A549 treated with ZK216348 at 1 μM for 4 hours (cell line): ENCODE results near the gene SART1. TPM values are rescaled to one million over a fixed set of nuclear protein-coding genes. Genes with fewer than 3 reads are reported as not detected.

Experiments used
- total RNA-seq: library from RNA; stranded (reverse); fragments of 200-300 nt; extraction: Qiagen RNA extraction; gene quantifications from 5 replicates; pipeline ENCODE4 v1.2.3, GENCODE V29; 2022; ENCODE audit warnings: low read depth

Gene SART1, protein sequence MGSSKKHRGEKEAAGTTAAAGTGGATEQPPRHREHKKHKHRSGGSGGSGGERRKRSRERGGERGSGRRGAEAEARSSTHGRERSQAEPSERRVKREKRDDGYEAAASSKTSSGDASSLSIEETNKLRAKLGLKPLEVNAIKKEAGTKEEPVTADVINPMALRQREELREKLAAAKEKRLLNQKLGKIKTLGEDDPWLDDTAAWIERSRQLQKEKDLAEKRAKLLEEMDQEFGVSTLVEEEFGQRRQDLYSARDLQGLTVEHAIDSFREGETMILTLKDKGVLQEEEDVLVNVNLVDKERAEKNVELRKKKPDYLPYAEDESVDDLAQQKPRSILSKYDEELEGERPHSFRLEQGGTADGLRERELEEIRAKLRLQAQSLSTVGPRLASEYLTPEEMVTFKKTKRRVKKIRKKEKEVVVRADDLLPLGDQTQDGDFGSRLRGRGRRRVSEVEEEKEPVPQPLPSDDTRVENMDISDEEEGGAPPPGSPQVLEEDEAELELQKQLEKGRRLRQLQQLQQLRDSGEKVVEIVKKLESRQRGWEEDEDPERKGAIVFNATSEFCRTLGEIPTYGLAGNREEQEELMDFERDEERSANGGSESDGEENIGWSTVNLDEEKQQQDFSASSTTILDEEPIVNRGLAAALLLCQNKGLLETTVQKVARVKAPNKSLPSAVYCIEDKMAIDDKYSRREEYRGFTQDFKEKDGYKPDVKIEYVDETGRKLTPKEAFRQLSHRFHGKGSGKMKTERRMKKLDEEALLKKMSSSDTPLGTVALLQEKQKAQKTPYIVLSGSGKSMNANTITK
- 43.2 to 70.5 TPM (median 61.2 TPM) in 5 replicates for total RNA-seq

DNA sequence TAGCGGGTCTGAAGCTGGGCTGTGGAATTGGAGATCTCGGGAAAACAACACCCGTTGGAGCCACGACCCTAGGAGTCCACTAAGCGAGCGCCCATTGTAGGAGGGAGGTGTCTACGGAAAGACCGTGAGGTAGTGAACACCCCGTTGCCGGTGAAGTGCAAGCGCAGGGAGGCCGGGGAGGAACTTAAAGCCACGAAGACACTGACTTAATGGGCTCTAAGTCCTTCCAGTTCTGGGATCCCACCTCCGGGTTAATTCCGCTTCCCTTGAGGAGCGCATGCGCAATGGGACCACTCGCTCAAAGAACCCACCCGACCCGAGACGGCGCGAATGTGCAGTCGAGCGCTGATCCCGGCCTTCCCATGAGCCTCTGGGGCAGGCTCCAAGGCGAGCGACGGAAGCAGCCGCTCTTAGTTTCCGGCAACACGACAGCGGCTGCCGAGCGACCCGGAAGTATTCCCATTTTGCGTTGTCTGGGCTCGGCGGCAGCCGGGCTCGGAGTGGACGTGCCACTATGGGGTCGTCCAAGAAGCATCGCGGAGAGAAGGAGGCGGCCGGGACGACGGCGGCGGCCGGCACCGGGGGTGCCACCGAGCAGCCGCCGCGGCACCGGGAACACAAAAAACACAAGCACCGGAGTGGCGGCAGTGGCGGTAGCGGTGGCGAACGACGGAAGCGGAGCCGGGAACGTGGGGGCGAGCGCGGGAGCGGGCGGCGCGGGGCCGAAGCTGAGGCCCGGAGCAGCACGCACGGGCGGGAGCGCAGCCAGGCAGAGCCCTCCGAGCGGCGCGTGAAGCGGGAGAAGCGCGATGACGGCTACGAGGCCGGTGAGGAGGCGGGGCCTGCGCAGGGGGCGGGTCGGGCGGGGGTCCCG is at the start of gene SART1:
Gene SART1 (plus strand): TSS at position 468 of the 874 bp plus-strand sequence. CDS start 47 bp downstream, at position 515.

DNA sequence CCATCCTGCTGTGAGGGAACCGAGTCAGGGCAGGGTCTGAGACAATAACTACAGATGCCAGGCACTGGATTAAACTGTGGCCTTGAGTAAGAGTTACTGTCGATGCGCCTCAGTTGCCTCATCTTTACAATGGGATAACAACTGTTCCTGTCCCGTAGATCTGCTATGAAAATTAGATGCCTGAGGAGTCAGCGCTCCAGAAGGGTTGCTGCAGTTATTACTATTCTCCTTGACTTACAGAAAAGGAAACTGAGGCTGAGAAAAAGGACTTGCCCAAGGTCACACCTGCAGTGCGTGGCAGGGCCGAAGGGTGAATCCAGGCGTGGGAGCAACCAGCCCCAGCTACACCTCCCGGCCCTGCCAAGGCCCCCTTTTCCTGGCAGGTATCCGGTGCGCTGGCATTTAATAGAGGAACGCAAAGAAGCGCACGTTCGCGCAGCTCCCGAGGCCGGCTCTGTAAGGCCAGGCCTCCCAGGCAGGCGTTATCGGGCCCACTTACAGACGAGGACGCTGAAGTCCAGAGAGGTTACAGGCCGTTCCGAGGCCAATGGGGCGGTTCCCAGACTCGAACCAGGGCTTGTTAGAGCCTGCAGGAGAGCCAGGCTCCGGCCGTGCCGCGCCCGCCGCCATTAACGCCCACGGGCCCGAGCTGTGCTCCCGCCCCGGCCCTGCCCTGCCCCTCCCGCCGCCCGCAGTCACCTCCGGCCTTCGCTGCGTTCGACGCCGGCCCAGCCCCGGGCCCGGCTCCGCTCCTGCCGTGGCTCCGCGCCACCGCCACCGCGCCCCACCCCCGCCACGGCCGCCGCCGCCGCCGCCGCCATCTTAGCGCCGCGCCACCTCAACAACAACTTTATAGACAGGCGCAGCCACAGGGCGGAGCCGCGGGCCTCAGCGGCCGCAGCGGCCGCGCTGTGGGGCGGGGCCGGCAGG is 43.1 kb upstream of the SART1 start, which contains the start of gene C11orf68:
Gene C11orf68 (minus strand): TSS at position 852 of the 930 bp plus-strand sequence. CDS start 31 bp downstream, at position 821.

DNA sequence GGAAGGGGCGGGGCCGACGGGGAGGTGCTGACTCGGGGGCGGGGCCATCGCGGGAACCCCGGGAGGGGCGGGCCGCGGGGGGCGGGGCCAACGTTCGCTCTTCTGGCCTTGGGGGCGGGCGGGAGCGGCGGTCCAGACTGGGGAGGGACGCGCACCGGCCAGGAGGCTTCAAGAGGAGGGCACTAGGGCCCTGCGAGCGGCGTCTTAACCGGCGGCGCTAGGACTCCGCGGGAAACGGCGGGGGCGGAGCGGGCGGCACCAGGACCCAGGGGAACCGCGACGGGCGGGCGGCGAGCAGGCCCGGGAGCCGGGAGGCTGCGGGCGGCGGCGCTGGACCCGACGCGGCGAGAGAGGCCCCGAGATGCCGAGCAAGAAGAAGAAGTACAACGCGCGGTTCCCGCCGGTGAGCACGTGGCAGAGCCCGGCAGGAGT is 42.4 kb upstream of the SART1 start, which contains the start of gene DRAP1:
Gene DRAP1 (plus strand): TSS at position 286 of the 432 bp plus-strand sequence. CDS start 76 bp downstream, at position 362.

DNA sequence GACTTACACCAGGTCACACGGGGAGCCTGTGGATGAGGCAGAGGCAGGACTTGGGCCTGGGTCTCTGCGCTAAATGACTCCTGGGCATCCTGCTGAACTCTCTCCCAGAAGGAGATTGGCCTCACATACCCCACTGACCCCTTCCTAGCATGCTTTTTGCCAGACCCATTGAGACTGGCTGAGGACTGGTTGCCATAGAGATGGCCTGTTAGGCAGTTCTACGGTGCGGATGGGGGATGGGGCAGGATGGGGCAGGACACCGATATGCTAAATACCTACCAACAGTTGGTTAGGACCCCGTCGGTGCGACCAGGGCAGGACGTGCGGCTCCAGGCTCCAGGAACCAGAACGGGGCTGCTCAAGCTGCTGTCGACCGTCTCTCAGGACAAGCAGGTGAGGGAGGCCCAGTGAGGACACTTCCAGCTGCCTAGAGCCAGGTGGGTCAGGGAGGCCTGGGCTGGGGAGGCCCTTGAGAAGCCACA is 16.1 kb upstream of the SART1 start, which contains the start of gene TSGA10IP:
Gene TSGA10IP (plus strand): TSS at position 51 of the 482 bp plus-strand sequence. CDS start 196 bp downstream, at position 247.

DNA sequence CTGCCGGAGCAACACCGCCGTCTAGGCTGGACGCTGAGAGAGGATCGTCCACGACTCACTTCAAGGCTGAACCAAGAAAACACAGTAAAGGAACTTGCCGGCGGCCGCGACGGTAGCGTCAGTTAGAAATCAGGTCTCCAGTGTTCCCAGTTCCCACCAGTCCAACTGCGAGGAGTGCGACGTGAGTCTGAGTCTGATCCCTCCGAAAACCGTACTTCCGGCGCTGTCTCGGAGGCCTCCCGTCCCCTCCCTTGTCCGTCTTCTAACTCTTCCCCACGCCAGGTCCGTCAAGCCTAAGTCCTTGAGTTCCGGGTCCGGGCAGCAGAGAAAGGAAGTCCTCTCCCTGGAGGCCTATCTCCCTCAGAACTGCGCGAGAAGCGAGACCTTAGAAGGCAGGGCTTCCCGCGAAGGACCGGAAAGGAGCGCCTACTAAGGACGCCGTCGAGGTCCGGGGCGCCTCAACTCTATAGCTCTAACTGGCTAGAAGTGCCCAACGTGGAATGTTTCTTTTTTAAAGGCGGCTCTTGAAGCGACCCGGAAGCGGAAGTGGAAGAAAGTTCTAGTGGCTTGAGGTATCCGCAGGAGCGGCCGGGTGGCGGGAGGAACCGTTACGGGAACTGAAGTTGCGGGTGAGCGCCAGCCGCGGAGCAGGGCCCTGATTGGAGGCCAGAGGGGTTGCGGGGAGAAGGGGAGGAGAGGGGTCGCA is 40.6 kb downstream of the SART1 start, which contains the start of the genes BANF1 and EIF1AD:
Gene BANF1 (plus strand): TSS at position 562 of the 706 bp plus-strand sequence. CDS start 748 bp downstream, outside the sequence.
Gene EIF1AD (minus strand): TSS at position 216 of the 706 bp plus-strand sequence. CDS start 1,768 bp downstream, outside the sequence.

DNA sequence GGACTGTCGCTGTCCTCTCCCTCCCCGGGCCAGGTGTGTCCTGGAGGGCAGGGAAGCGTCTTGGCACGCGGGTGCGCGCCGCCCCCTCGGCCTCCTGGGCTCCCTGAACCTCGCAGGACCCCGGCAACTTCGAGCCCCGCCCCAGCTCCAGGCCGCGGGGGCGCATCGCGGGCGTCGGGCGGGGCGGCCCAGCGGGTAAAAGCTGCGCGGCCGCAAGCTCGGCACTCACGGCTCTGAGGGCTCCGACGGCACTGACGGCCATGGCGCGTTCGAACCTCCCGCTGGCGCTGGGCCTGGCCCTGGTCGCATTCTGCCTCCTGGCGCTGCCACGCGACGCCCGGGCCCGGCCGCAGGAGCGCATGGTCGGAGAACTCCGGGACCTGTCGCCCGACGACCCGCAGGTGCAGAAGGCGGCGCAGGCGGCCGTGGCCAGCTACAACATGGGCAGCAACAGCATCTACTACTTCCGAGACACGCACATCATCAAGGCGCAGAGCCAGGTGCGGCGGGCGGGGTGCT is 50.3 kb downstream of the SART1 start, which contains the start of gene CST6:
Gene CST6 (plus strand): TSS at position 224 of the 519 bp plus-strand sequence. CDS start 37 bp downstream, at position 261.

DNA sequence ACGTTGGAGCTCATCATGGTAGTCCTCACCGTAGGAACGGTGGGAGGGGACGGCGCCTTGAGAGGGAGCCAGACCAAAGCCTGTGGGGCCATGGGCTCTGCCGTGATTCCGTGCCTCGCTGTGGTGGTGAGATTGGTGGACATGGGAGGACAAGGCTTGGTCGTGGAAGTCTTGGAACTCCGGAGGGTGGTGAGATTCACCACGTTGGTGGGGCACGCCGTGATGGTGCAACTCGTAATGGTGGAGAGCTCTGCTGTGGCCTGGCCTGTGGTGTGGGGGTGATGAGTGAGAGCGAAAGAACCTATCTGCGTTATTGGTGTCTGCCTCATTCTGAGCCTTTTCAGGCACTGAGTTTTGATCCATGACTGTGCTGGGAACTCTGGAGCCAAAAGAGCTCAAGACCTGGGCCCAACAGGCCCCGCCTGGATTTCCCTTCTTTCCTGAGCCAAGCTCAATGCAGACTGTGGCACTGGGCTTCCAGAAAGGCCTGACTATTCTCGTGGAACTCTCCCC is 64.5 kb downstream of the SART1 start, which contains the start of gene CATSPER1:
Gene CATSPER1 (minus strand): TSS at position 463 of the 513 bp plus-strand sequence. CDS start 100 bp downstream, at position 363.

Other genes starting within 250 kb of the SART1 start
- 35.6 to 53.4 TPM (median 50.5 TPM) in 5 replicates for gene KAT5, start 249.5 kb upstream of the SART1 start, total RNA-seq
- gene RNASEH2C, start 240.9 kb upstream of the SART1 start, total RNA-seq, result 23.0 to 58.3 TPM (median 43.6 TPM) in 5 replicates
- 6.0 to 13.9 TPM (median 11.2 TPM) in 5 replicates for gene AP5B1, start 180.8 kb upstream of the SART1 start, total RNA-seq
- gene OVOL1, start 174.7 kb upstream of the SART1 start, total RNA-seq, result 0.08 to 0.15 TPM (median 0.09 TPM) in 3 of 5 replicates, not detected in the others
- not detected in 5 replicates for gene SNX32, start 127.8 kb upstream of the SART1 start, total RNA-seq
- 1,889 to 2,400 TPM (median 2,225 TPM) in 5 replicates for gene CFL1, start 103.6 kb upstream of the SART1 start, total RNA-seq
- 23.9 to 43.5 TPM (median 31.9 TPM) in 5 replicates for gene MUS81, start 101.3 kb upstream of the SART1 start, total RNA-seq
- gene EFEMP2, start 88.9 kb upstream of the SART1 start, total RNA-seq, result 0.92 to 1.8 TPM (median 1.4 TPM) in 5 replicates
- 0.20 TPM in 1 of 5 replicates, not detected in the others for gene CTSW, start 81.9 kb upstream of the SART1 start, total RNA-seq
- 62.6 to 93.4 TPM (median 84.9 TPM) in 5 replicates for gene FIBP, start 73.3 kb upstream of the SART1 start, total RNA-seq
- 20.0 to 52.5 TPM (median 49.0 TPM) in 5 replicates for gene CCDC85B, start 71.1 kb upstream of the SART1 start, total RNA-seq
- gene FOSL1, start 61.3 kb upstream of the SART1 start, total RNA-seq, result 132 to 214 TPM (median 155 TPM) in 5 replicates
- 27.1 to 54.3 TPM (median 50.1 TPM) in 5 replicates for gene C11orf68, start 42.7 kb upstream of the SART1 start, total RNA-seq
- gene DRAP1, start 42.3 kb upstream of the SART1 start, total RNA-seq, result 158 to 325 TPM (median 225 TPM) in 5 replicates
- not detected in 5 replicates for gene TSGA10IP, start 16.3 kb upstream of the SART1 start, total RNA-seq
- gene EIF1AD, start 40.4 kb downstream of the SART1 start, total RNA-seq, result 36.9 to 46.3 TPM (median 39.5 TPM) in 5 replicates
- 370 to 493 TPM (median 487 TPM) in 5 replicates for gene BANF1, start 40.8 kb downstream of the SART1 start, total RNA-seq
- not detected in 5 replicates for gene CST6, start 50.3 kb downstream of the SART1 start, total RNA-seq
- gene CATSPER1, start 64.7 kb downstream of the SART1 start, total RNA-seq, result 1.2 to 2.4 TPM (median 2.1 TPM) in 5 replicates
- gene GAL3ST3, start 87.4 kb downstream of the SART1 start, total RNA-seq, result not detected in 5 replicates
- 166 to 198 TPM (median 173 TPM) in 5 replicates for gene SF3B2, start 90.6 kb downstream of the SART1 start, total RNA-seq
- 54.8 to 98.9 TPM (median 79.2 TPM) in 5 replicates for gene PACS1, start 108.5 kb downstream of the SART1 start, total RNA-seq